GM12891 (cell line): Measurements from ENCODE around the gene UGT1A9.
A peak's percentile ranks its signal among the peaks of the same experiment; 100 is the strongest.
"Not testable (repeated sequence)": the region's sequence is repeated elsewhere in the genome, so short reads cannot be mapped to it uniquely, and the experiment has no call there.

Experiments
- DNase-seq: peaks from one replicate; pipeline ENCODE4 v3.0.0; 2011; ENCODE audit warnings: low spot score; ENCODE audit not compliant: insufficient read length
- FAIRE-seq: peaks from 2 replicates; lab custom pipeline; 2011; peaks lifted over from hg19 to GRCh38; lab: Jason Lieb, UNC
- PAX5 ChIP-seq: IDR thresholded peaks from 2 replicates; pipeline ENCODE4 v1.6.1; 2011; ENCODE audit warnings: low read length, moderate library complexity, mild to moderate bottlenecking; ENCODE audit not compliant: insufficient read depth, severe bottlenecking
- POLR2A ChIP-seq: IDR thresholded peaks from 2 replicates; pipeline ENCODE4 v1.6.1; 2011; ENCODE audit warnings: low read depth, low read length, control low read depth
- POLR2AphosphoS5 ChIP-seq: IDR thresholded peaks from 2 replicates; pipeline ENCODE4 v1.6.1; 2011; ENCODE audit warnings: low read depth, low read length, control low read depth
- POU2F2 ChIP-seq: IDR thresholded peaks from 2 replicates; pipeline ENCODE4 v1.6.1; 2011; ENCODE audit warnings: low read depth, mild to moderate bottlenecking, control low read depth, low read length, moderate library complexity
- SPI1 ChIP-seq: IDR thresholded peaks from 2 replicates; pipeline ENCODE4 v1.6.1; 2011; ENCODE audit warnings: low read depth, low read length, control low read depth
- TAF1 ChIP-seq: IDR thresholded peaks from 2 replicates; pipeline ENCODE4 v1.6.1; 2011; ENCODE audit warnings: low read depth, low read length, control low read depth

UGT1A9 gene

GRCh38 chr2:233655043-233655442 lies 16.7 kb upstream of the UGT1A9 start:
- TF ChIP-seq TAF1 (no peak), POU2F2 (no peak), POLR2A (no peak), PAX5 (no peak), POLR2AphosphoS5 (no peak)
- no peak for FAIRE-seq
- no peak for DNase-seq

GRCh38 chr2:233655943-233656342 lies 15.8 kb upstream of the UGT1A9 start:
- peak; percentile 86 for FAIRE-seq

GRCh38 chr2:233656443-233656842 lies 15.3 kb upstream of the UGT1A9 start:
- TF ChIP-seq SPI1 (no peak), POU2F2 (no peak), POLR2A (no peak), POLR2AphosphoS5 (no peak), TAF1 (no peak), PAX5 (no peak)
- no peak for FAIRE-seq

More at GRCh38 chr2:233655943-233656342, 15.8 kb upstream of the UGT1A9 start:
- DNase-seq: not testable (repeated sequence)

GRCh38 chr2:233658610-233659009 lies 13.1 kb upstream of the UGT1A9 start:
- FAIRE-seq: no peak

More at GRCh38 chr2:233656443-233656842, 15.3 kb upstream of the UGT1A9 start:
- DNase-seq: no peak

GRCh38 chr2:233663911-233664310 lies 7.8 kb upstream of the UGT1A9 start:
- no peak for DNase-seq
- no peak for FAIRE-seq
- TF ChIP-seq PAX5 (no peak), POLR2AphosphoS5 (no peak), TAF1 (no peak), SPI1 (no peak), POU2F2 (no peak), POLR2A (no peak)

More at GRCh38 chr2:233658610-233659009, 13.1 kb upstream of the UGT1A9 start:
- no peak for DNase-seq
- TF ChIP-seq TAF1: no peak
- no peak for TF ChIP-seq PAX5
- no peak for TF ChIP-seq POLR2AphosphoS5
- TF ChIP-seq SPI1: no peak
- no peak for TF ChIP-seq POU2F2
- no peak for TF ChIP-seq POLR2A

- DNase-seq: no peak
- TF ChIP-seq PAX5 (no peak), POU2F2 (no peak), POLR2A (no peak), POLR2AphosphoS5 (no peak)
- FAIRE-seq: no peak
Observed at GRCh38 chr2:233668605-233669260, 3.0 kb upstream of the UGT1A9 start.

GRCh38 chr2:233672886-233673285 lies 1.2 kb downstream of the UGT1A9 start:
- DNase-seq (no peak), FAIRE-seq (no peak)
- no peak for TF ChIP-seq POU2F2
- TF ChIP-seq PAX5: no peak
- no peak for TF ChIP-seq SPI1
- no peak for TF ChIP-seq POLR2AphosphoS5
- TF ChIP-seq POLR2A: no peak

- FAIRE-seq: no peak
- TF ChIP-seq SPI1: no peak
- no peak for TF ChIP-seq POU2F2
- TF ChIP-seq TAF1: no peak
- no peak for TF ChIP-seq POLR2AphosphoS5
- TF ChIP-seq PAX5: no peak
- TF ChIP-seq POLR2A: no peak
- DNase-seq: no peak
Observed at GRCh38 chr2:233673896-233674295, 2.2 kb downstream of the UGT1A9 start.

- TF ChIP-seq POU2F2 (no peak), SPI1 (no peak), POLR2AphosphoS5 (no peak), PAX5 (no peak), POLR2A (no peak), TAF1 (no peak)
- FAIRE-seq: no peak
- no peak for DNase-seq
Observed at GRCh38 chr2:233674314-233674713, 2.6 kb downstream of the UGT1A9 start.

- FAIRE-seq: no peak
- no peak for TF ChIP-seq POLR2A
- TF ChIP-seq POU2F2: no peak
- no peak for TF ChIP-seq PAX5
- TF ChIP-seq TAF1: no peak
- TF ChIP-seq SPI1: no peak
- no peak for TF ChIP-seq POLR2AphosphoS5
- DNase-seq: no peak
Observed at GRCh38 chr2:233674995-233675394, 3.3 kb downstream of the UGT1A9 start.

GRCh38 chr2:233676046-233676445 lies 4.3 kb downstream of the UGT1A9 start:
- DNase-seq (no peak), FAIRE-seq (no peak)
- no peak for TF ChIP-seq TAF1
- no peak for TF ChIP-seq POLR2A
- TF ChIP-seq PAX5: no peak
- no peak for TF ChIP-seq POLR2AphosphoS5
- no peak for TF ChIP-seq POU2F2
- TF ChIP-seq SPI1: no peak
